Vagina (tissue), 2 donors: Measurements from ENCODE around the gene B3GALNT1.

Source experiments
- POLR2A ChIP-seq, 2 donors: fragments of 450-650 bp; IDR thresholded peaks; one replicate each; pipeline ENCODE4 v1.6.1; 2017; ENCODE audit warnings: antibody characterized with exemption in 2 of 2, mild to moderate bottlenecking in 2 of 2, moderate library complexity in 2 of 2
- POLR2AphosphoS5 ChIP-seq, 2 donors: sonication (generic); formaldehyde crosslinking; IDR thresholded peaks; one replicate each; pipeline ENCODE4 v1.9.0; 2017; ENCODE audit warnings: antibody characterized with exemption in 2 of 2, mild to moderate bottlenecking in 2 of 2, low read depth in 1 of 2; ENCODE audit not compliant: insufficient read depth in 1 of 2
- TF ChIP-seq, protein P1 (sequence below), 3 experiments: fragments of 450-650 bp in 2 of 3; fragments of 200-600 bp in 1 of 3; sonication (generic) in 1 of 3; IDR thresholded peaks; one replicate each; pipeline ENCODE4 v1.5.1; 2017 to 2019; ENCODE audit warnings: antibody characterized with exemption in 3 of 3, mild to moderate bottlenecking in 2 of 3, moderate library complexity in 2 of 3

DNA sequence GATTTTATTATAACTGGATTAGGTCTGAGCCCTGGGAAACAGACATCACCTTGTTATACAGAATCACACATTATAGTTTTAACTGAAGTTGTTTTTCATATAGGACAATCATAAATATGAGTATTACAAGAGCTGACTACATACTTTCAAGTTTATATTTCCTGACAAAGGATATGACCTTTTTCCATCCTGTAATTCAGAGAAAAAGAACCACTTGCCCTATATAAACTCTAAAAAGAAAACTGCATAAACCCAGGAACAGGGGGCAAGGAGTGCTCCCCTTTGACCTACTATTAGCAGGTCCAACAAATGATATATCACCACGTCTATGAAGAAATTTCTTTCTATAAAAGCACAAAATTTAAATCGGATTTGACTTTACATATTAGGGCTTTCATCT, 20.9 kb downstream of the B3GALNT1 start:
- TF ChIP-seq, protein P1, sequence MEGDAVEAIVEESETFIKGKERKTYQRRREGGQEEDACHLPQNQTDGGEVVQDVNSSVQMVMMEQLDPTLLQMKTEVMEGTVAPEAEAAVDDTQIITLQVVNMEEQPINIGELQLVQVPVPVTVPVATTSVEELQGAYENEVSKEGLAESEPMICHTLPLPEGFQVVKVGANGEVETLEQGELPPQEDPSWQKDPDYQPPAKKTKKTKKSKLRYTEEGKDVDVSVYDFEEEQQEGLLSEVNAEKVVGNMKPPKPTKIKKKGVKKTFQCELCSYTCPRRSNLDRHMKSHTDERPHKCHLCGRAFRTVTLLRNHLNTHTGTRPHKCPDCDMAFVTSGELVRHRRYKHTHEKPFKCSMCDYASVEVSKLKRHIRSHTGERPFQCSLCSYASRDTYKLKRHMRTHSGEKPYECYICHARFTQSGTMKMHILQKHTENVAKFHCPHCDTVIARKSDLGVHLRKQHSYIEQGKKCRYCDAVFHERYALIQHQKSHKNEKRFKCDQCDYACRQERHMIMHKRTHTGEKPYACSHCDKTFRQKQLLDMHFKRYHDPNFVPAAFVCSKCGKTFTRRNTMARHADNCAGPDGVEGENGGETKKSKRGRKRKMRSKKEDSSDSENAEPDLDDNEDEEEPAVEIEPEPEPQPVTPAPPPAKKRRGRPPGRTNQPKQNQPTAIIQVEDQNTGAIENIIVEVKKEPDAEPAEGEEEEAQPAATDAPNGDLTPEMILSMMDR (IDR thresholded peaks at IDR 0.05) = no peak
- TF ChIP-seq POLR2A (IDR thresholded peaks at IDR 0.05) = no peak
- no peak for TF ChIP-seq POLR2AphosphoS5 (IDR thresholded peaks at IDR 0.05; ENCODE audit: insufficient read depth in 1 of 2, low read depth in 1 of 2)
